DMS 273 treated with DMSO at 0.1 percent for 48 hours (cell line): Measurements from ENCODE around the gene COG5.

Experiments used
- DNase-seq: peaks from one replicate; lab custom pipeline; 2025; lab: John Stamatoyannopoulos, UW

COG5 gene

DNA sequence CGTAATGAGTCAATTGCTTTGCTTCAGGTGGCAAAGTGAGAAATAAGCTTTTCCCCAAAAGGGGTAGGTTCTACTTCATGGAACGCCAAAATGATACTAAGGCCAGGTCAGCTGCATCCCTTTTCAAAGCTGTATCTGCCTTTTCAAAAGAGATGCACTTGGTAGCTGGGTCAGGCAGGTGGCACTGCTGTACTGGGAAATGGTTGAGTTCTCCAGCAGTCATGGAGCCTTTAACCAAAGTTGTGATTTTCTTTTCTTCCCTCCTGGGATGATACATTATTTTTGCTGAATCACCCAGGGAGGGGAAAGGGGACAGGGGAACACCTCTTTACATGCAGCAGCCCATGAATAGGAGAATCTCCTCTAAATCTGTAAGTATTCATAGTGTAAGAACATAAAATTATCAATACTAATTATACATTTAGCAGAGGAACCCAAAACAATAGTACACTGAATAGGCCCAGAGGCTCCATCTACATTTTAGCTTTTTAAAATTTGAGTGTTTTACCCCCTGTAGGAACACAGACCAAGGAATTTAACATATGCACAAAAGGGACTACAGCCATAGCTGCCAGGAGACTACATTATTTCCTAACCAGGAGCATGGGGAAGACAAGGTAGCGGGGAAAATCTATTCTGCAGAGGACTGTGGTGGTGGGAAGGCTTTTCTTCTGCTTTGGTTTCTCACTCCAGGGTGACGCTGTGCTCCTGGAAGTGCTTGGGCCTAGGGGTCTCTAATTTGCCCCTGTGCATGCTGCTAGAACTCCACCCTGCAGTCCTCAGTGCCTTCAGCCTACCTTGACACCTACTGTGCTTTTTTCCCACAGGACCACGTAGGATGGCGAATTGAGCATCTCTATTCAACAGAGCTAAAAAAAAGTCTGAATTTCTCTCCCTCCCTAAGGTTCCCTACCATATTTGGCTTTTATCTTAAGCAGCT, 100.3 kb downstream of the COG5 start:
- DNase-seq, result peak; percentile 39

DNA sequence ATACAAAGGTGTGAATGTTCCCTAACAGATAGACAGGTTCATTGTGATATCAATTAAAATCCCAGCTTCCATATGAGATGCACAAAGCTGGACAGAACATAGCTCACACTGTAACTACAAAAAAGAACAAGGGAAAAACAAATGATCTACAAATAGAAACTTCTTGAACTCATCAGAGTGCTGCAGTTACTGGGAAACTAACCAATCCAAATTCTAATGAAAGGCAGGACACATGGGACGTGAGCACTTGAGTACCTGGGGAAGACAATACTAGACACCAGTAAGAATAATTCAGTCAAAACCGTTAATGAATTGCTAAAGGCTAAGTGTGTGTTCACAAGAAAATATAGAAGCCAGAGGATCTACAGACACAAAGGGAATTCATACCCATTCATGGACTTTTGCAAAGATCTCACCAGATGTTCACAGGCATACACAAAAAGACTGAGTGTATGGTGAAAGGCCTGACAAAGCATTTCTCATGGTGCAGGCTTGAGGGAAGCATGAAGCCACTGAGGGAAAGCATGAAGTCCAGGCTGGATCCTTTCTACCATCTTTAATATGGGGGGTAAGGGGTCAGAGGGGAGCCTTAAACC, 101.7 kb downstream of the COG5 start:
- DNase-seq, result no peak

DNA sequence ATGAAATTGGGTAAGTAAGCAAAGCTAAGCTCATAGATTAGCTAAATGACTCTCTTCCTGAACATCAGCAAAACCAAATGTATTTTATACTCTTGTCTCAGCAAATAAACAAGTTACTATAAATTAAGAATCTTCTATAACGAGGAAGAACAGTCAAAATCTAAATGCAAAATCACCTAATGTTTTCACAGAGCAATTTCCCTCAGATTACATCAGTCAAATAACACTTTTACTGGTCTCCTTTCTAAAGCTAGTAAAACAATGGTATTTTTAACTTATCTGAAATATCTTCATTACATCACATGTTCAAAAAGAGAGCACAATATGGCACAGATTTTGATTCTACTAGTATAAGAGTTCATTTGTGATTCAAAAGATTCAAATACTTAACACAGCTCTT, 110.3 kb downstream of the COG5 start:
- no peak for DNase-seq

DNA sequence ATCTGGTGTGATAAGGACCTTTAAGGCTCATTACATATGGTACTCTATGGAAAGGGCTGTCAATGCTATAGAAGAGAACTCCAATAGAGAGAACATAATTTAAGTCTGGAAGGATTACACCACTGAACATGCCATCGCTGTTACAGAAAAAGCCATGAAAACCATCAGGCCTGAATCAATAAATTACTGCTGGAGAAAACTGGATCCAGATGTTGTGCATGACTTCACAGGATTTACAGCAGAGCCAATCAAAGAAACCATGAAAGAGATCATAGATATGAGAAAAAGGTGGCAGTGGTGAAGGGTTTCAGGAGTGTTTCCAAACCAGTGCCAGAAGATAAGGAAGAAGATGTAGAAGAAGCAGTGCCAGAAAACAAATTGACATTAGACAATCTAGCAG, 112.8 kb downstream of the COG5 start:
- no peak for DNase-seq

DNA sequence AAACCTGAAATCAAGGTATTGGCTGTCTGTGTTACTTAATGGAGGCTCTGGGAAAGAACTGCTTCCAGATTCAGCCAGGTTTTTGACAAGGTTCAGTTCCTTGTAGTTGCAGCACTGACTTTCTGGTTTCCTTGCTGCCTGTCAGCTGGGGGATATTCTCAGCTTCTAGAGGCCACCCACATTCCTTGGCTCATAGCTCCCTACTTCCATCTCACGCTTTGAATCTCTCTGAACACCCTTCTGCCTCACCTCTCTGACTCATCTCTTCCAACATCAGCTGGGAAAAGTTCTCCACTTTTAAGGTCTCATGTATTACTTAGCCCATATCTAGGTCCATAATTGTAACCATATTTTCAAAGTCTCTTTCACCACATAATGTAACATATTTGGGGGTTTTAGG, 116.7 kb downstream of the COG5 start:
- DNase-seq, result no peak

DNA sequence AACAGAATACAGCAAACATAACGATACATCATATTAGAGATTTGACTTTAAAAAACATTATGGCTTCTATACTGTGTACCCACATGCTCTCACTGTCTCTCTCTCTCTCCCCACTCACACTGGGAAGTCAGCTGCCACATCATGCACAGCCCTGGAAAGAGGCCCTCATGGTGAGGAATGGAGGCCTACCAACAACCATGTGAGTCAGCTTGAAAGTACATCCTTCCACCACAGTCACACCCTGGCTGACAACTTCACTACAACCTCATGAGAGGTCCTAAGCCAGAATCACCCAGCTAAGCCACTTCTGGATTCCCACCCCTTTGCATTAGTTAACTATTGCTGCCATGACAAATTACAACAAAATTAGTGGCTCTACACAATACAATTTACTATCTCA, 117.2 kb downstream of the COG5 start:
- DNase-seq, result no peak

DNA sequence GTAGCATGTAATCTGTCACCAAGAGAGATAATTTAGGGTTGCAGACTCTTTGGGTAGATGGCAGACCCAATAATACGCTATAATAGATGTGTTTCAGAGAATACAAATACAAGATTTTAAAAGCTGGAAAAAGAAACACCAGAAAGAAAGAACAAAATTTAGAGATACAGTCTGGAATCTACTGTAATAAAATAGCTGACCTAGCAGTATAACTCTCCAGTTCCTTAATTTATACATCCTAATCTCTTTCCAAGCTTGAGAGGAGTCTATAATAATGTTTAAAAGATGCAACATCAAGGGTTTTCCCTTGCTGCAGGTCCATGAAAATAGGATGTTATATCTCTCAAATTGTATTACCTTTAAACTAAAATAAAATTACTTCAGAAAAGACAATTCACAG, 121.0 kb downstream of the COG5 start:
- no peak for DNase-seq

DNA sequence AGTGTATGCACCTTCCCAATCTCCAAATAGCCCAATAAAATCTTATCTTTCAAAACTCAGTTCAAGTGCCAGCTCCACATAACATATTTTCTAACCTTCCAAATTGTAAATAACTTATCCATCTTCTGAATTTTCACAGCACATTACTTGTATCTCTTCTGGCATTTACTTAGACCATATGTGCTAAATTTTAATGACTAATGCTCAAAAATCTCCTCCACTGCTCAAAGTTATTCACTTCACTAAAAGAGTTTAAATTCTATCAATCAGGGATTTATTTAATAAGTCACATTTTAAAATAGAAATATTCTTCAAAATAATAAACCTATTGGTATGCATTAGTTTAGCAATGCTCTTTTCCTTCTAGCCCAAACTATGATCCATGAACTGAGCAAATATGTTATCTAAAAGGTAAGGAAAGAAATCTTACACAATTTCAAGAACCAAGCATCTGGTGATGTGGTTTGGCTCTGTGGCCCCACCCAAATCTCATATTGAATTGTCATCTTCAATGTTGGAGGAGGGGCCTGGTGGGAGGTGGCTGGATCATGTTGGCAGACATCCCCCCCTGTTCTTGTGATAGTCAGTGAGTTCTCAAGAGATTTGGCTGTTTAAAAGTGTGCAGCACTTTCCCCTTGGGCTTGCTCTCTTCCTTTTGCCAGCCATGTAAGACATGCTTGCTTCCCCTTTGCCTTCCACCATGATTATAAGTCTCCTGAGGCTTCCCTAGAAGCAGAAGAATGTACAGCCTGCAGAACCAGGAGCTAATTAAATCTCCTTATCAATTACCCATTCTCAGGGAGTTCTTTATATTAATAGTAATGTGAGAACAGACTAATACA, 121.9 kb downstream of the COG5 start:
- no peak for DNase-seq

DNA sequence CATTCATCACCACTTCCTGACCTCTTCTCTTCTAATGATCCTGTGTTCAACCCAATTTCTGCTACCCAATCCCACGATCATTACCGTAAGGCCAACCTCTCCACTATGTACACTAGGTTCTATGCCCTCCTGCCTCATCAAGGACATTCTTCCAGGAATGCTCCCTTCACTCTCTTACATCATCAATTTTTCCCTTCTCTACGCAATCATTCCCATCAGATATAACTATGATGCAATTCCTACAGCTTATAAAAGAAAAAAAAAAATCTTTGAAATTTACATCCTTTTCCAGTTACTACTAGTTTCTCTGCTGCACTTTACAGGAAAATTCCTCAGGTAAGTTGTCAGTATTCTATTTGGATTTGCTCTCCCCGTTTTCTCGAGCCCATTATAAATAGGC, 124.7 kb downstream of the COG5 start:
- DNase-seq, result no peak

DNA sequence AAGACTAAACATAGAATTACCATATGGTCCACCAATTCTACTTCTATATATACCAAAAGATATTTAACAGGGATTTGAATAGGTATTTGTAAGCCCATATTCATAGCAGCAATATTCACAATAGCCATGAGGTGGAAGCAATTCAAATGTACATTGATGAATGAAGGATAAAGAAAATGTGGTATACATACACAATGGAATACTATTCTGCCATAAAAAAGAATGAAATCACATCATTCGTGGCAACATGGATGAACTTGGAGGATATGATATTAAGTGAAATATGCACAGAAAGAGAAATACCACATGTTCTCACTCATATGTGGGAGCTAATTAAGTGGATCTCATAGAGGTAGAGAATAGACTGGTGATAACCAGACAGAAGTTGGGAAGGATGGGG, 128.0 kb downstream of the COG5 start:
- DNase-seq, result no peak

DNA sequence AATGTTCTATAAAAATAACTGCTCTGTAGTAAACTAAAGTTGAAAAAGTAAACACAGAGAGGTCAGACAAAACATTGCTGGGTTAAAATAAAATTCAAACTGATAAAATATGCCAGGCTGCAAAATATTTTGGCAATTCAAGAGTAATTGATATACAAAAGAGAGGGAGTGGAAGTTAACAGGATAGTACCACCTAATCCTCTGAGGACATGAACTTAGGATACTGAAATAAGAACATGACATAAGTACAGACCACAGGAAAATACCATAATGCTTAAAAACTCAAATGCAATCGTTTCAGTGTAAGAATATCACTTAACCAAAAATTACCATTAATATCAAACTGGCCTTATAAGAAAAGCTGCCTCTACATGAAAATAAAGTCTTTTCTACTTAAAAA, 131.5 kb downstream of the COG5 start:
- no peak for DNase-seq

DNA sequence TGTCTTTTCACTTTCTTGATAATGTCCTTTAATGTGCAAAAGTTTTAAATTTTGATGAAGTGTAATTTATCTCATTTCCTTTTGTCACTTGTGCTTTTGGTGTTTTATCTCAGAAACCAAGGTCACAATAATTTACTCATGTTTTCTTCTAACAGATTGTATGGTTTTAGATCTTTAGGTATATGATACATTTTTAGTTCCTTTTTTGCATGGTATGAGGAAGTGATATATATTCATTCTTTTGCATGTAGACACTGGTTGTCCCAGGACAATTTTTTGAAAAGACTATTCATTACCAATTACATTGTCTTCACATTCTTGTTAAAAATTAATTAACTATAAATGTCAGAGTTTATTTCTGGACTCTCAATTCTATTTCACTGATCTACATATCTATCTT, 133.7 kb downstream of the COG5 start:
- no peak for DNase-seq

DNA sequence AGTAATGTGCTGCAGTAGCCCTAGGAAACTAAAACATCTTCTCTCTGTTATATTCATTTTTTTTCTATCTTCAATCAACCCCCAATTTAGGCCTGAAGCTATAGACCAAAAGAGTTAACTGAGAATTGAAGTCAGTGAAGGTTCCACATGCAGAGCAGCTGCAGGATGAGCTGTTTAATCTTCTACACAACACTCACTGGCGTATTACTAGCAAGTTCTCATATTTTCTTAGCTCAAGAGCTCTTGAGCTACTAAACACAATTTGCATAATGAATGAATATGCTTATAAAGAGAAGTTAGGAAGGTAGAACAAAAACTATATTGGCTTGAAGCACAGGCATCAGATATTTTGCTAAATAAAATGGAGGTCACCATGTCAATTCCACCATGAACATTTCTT, 135.1 kb downstream of the COG5 start:
- DNase-seq, result no peak

DNA sequence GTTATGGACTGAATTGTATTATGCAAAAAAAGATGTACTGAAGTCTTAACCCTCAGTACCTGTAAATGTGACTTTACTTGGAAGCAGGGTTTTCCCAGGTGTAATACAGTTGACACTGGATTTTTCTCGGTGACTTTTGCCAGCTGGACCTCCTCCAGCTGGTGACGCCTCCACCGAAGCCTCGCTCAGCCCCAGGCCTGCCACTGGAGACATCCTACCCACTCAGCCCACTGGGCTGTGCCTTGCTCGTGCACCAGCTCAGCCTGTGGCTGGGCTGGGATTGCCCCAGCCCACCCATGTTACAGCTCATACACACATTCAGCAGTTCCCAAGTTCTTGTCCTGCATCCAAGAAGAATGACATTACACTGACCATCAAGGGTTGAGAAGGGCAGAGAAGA, 136.3 kb downstream of the COG5 start:
- DNase-seq, result no peak

DNA sequence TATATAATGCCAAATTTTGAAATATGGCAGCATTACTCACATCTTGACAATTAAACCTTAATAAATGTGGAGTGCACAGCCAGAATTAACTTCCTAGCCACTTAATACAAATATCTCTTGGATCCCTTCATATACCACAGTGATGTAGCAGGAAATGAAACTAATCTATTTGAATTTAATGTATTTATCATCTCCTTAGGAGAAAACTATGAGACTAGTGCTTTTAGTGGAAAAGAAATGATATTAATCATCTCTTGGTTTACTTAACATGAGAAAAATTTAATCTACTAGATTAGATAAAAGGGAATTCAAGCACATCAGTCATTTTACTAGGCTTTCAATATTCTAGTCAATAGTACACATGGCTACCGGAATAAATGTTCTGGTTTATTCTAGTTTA, 149.5 kb downstream of the COG5 start:
- no peak for DNase-seq

DNA sequence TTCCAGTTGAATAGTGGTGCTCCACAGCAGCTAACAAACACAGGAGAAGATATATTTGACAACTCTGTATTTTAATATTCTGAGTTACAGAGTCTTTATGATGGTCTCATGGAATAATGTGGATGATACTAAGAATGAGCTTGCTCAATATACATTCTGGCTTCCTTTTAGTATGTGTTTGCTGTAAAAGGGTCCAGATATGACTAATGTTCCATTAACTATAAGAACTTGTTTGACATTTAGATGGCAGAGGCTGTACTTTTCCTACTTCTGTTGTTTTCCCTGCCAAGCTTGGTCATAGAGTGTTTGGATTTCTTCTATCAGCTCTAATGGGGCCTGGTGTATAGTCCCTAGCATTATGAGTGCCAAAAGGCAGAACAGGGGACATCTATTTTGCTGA, 155.4 kb downstream of the COG5 start:
- DNase-seq, result no peak

DNA sequence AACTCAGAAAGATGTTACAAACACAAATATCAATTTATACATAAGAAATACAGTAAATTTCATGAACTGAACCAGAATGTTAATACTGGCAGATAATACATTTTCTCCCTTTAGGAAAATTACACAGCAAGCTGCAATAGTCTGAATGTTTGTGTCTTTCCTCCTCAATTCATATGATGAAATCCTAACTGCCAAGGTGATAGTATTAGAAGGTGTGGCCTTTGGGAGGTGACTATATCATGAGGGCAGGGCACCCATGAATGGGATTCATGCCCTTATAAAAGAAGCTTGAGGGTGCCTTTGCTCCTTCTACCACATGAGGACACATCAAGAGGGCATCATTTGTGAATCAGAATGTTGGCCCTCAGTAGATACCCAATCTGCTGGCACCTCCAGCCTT, 158.2 kb downstream of the COG5 start:
- DNase-seq, result no peak

DNA sequence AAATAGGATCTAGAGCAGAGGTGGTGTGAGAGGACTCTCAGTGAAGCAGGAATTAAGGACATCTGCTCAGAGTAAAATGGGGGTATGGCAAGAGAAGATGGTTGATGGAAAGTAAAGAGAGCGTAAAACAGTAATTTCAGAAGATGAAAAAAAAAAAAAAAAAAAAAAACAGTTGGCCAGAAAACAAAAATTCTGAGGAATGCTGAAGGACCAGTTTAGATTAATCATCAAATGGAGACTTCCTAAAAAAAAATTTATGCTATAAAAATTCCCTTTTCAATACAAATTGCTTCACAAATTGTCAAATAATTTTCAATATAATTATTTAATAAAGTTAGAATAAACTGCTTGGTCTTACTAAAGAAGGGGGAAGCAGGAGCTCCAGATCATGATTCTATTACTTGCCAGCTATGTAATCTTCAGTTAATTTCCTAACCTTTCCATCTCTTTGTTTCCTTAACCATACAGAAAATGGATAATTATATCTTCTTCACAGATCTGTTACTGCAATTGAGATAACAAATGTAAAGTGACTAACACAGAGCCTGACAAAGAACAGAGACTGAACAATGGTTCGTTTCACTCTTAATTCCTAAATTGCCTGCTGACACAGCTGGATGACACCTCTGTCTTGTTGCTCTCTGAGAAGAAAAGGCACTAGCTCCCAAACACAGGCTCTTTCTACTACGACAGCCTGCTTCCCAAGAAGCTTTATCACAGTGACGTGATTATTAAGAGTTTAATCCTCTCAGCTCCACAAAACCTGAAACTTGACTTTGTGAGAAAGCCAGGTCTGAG, 158.8 kb downstream of the COG5 start:
- DNase-seq, result no peak

DNA sequence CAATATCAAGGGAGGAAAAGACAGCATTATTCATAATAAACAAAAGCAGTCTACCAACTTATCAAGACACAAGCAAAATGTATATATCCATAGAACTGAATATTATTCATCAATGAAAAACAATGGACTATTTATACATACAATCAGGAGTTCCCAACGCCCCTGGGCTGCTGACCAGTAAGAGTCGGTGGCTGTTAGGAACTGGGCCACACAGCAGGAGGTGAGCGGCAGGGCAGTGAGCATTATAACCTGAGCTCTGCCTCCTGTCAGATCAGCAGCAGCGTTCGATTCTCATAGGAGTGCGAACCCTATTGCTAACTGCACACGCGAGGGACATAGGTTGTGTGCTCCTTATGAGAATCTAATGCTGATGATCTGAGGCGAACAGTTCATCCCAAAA, 165.6 kb downstream of the COG5 start:
- no peak for DNase-seq

DNA sequence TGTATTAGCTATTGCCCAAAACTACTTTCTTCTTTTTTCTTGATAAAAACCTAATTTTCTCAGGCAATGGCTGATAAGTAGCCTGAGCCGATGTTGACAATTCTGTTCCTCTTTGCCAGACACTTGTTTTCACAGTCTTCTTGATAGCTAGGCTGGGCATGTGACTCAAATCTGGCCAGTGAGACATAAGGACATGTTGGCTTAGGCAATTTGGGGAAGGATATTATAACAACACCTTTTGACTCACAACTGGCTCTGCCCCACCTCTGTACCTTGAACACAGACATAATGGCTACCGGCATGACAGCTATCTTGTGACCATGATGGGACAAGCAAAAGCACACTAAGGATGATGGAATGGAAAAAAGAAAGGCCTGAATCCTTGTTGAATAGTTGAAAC, 166.7 kb downstream of the COG5 start:
- no peak for DNase-seq

DNA sequence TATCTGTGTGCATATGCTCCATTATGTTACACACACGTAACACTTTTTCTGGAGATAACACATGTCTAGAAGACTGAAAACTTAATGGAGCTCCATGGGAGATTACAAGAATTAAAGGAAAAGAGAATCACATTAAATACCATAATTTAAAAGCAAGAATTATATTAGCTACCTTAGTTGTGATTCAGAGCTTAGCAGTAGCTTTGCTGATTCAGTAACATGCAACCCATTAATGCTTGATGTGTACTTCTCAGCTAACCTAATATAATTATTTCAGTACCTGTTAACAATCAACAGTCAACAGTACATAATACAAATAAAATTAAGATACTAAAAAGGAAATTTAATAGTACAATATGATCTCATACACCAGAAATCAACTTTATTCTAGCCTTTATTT, 167.6 kb downstream of the COG5 start:
- no peak for DNase-seq

DNA sequence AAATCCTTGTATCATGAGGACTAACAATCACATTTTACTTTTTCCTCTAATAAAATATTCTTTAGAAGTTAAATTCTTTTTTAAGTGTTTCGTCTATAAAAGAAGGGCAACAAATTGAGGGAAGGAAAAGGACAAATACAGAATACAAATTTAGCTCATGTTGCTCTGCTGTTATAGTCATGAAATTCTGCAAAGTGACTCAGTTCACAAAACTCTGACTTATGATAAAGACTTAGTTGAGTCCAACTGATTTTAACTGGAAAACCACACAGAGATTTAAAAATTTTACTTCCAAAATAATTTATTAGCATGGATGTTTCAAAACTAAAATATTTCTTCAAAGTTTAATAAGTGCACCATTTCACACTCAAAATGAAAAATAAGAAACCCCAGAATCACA, 168.9 kb downstream of the COG5 start:
- DNase-seq, result no peak
